Fibroblast of villous mesenchyme (primary cell): ENCODE measurements around the gene ADCY3. TPM values are rescaled to one million over a fixed set of nuclear protein-coding genes. Genes with fewer than 3 reads are reported as not detected.
A peak's percentile ranks its signal among the peaks of the same experiment; 100 is the strongest.

Source experiments
- DNase-seq: peaks from one replicate; pipeline ENCODE4 v3.0.0-alpha.2; 2010; ENCODE audit warnings: low read depth
- H3K4me3 ChIP-seq: 2 replicates; pipeline ENCODE4 v1.5.1; 2011; ENCODE audit warnings: low read depth, mild to moderate bottlenecking, low read length
- total RNA-seq: library from RNA; depleted of rRNA; stranded (reverse); fragments of >200 nt; gene quantifications from 2 replicates; pipeline ENCODE4 v1.2.3, GENCODE V29; 2012
- TF ChIP-seq, protein P1 (sequence below): IDR thresholded peaks from 2 replicates; pipeline ENCODE4 v1.5.1; 2012; ENCODE audit warnings: low read depth, mild to moderate bottlenecking, low read length; ENCODE audit not compliant: insufficient read depth

The ADCY3 gene
- total RNA-seq, 1 donor, result 43.2 TPM

DNA sequence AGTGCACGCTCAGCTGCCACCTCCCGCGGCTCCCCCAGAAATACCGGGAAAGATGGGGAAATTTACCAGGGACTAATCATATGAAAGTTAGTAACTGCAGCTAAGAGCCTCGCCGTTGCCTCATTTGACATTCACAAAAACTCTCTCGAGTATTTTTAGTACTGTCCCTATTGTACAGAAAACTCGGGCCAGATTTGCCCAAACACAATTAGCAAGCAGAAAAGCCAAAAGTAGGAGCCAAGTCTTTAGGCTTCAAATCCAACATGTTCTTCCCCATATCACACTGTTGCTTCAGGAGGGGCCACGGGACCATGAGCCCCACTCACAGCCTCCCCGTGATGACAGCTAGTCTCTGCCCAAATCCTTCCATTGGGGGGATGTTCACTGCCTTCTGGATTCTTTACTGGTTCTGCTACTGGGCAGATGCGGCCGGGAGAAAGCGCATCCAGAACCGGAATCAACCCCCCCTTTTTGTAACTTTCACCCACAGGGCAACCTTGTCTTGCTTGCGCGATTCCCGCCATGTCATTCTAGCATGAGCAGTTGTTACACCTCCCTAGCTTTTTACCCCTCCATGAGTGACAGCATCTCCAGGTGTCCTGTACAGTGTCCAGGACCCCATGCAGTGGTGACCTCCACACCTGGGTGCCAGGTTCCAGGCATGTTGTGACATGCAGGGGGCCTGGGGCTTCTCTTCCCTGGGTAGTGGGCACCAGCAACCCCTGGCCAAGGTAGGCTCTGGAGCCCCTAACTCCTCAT is 91.6 kb downstream of the ADCY3 start:
- TF ChIP-seq, protein P1, sequence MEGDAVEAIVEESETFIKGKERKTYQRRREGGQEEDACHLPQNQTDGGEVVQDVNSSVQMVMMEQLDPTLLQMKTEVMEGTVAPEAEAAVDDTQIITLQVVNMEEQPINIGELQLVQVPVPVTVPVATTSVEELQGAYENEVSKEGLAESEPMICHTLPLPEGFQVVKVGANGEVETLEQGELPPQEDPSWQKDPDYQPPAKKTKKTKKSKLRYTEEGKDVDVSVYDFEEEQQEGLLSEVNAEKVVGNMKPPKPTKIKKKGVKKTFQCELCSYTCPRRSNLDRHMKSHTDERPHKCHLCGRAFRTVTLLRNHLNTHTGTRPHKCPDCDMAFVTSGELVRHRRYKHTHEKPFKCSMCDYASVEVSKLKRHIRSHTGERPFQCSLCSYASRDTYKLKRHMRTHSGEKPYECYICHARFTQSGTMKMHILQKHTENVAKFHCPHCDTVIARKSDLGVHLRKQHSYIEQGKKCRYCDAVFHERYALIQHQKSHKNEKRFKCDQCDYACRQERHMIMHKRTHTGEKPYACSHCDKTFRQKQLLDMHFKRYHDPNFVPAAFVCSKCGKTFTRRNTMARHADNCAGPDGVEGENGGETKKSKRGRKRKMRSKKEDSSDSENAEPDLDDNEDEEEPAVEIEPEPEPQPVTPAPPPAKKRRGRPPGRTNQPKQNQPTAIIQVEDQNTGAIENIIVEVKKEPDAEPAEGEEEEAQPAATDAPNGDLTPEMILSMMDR, result no peak
- no peak for DNase-seq
- no peak overlapping the region for H3K4me3 ChIP-seq

DNA sequence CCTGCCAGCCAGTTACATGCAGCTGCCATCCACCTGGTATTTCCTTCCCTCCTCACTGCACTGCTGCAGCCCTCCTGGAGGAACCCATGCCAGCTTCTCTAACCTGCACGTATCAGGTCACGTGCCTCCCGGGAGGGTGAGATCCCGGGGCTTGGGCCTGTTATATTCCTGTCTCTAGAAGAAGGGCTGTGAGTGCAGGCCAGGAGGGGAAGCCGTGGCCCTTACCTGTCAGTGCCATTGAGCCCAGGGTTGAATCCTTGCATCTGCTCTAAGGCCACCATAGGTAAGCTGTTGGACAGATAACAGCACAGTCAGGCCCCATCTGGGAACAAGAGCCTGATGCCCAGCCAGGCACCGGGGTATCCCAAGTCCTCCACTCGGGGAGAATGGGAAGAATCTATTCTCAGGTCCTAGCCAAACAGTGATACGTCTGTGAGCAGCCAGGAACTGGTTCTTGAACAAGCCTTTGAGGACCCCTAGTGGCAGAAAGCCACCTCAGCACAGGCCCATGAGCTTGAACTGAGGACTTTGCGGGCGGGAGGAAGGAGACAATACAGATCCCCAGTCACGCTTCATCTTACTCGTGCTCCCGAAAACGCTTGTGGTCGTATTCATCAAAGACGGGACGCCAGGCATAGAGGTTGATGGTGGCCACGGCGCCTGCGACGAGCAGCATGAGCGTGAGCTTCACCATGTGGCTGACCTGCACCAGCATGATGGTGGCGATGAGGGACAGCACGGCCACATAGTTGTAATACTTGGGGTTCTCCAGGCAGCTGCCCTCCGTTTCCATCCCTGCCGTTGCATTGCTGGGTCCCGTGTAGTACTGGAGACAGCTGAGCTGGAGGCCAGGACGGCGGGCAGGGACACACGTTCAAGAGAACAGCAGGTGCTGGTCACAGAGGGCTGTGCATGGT is 92.5 kb downstream of the ADCY3 start:
- TF ChIP-seq, protein P1, result peak; percentile 96
- DNase-seq, result peak; percentile 89
- H3K4me3 ChIP-seq, result no peak overlapping the region

DNA sequence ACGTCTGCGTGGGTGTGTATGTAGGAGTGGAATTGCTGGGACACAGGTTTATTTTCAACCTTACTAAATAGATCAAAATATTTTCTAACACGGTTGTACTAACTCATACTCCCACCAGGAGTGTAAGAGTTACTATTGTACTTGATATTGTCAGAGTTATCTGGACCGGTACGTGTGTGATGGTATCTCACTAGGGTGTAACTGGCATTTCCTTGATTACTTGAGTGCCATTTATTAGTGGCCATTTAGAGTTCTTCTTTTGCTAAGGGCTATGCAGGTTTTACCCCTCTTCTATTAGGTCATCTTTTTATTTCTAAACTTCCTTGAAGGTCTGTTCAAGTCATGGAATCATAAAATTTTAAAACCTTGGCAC is 93.3 kb downstream of the ADCY3 start:
- DNase-seq, result no peak
- TF ChIP-seq, protein P1, result no peak
- H3K4me3 ChIP-seq, result no peak overlapping the region

DNA sequence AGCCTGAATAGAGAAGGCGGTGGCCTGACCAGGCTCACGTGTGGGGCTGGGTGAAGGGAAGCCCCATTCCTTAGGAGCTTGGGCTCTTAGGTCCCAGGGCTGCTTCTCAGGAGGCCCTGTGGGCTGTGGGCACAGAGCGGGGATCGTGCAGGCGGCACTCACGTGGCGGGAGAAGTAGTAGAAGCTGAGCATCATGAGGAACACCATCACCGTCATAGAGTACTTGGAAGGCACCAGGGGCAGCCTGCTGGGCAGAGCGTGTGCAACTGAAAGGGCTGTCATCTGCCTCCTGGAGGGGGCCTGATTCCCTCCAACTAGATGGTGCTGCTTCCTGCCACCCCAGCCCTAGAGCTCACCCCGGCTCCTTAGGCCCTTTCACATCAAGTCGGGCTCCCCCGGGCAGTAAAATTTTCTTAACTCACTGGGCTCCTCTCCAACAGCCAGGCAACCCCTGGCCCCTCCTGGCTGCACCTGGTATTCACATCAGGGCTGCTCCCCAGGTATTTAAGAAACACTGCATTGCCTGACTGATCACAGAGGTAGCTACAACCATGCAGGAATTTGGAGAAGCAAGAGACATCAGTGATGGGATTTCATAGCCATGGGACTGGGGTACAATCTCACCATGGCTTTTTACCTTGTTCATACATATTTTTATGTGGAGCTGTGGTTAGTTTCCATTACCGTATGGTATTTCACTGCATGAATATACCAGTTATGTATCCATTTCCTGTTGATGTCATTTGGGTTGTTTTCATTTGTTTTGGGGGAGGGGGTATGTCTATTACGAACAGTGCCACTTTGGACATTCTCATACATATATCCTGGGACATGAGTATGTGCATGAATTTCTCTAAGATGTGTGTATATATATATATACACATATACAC is 93.9 kb downstream of the ADCY3 start:
- no peak overlapping the region for H3K4me3 ChIP-seq
- DNase-seq, result no peak
- TF ChIP-seq, protein P1, result no peak

DNA sequence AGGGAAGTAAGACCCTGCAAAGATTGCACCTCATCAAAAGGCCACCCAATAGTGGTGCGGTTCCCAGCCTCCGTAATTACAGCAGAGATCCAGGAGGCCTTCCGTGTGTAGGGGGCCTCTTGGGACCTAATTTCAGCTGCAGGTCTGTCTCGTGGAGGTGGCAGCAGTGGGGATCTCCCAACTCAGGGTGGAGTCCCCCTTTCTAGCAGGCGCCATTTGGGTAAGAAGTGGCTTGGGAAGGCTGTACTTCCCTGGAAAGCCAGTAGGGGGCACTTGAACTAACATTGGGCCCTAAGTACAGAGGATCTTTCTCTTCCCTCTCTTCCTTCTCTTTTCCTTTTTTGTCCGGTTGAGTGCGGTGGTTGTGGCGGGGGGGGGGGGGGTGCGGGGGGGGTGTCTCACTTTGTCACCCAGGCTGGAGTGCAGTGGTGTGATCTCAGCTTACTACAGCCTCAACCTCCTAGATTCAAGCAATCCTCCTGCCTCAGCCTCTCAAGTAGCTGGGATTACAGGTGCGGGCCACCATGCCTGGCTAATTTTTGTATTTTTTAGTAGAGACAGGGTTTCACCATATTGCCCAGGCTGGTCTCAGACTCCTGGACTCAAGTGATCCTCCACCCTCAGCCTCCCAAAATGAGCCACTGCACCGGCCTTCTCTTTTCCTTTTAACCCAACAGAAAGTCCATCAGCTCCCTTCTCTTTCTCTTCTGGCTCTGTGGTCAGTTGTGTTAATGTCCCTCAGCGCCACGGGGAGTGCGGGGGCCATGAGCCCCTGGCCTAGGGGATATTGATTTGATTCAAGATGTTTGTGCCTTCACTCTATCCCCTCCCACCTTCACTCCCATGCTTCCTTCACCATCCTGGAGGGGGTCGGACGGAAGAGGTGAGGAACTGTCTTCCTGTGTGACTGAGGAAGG is 94.8 kb downstream of the ADCY3 start:
- DNase-seq, result no peak
- no peak overlapping the region for H3K4me3 ChIP-seq
- TF ChIP-seq, protein P1, result peak; percentile 49
